ENCODE results near the gene HNRNPU. TPM values are rescaled to one million over a fixed set of nuclear protein-coding genes. Genes with fewer than 3 reads are reported as not detected.
A peak's percentile ranks its signal among the peaks of the same experiment; 100 is the strongest.

The HNRNPU gene
- 100 to 1,000 TPM; 331 to 622 (median 402) TPM for polyA plus RNA-seq (ENCODE audit: insufficient read length in 12 of 12)
- long read RNA-seq, donor 1, full-length matches to known transcripts = 28 of 408 reads
- long read RNA-seq, donor 1, partial matches to known transcripts = 309 of 408 reads
- long read RNA-seq, donor 1, other reads (novel, unspliced or antisense) = 71 of 408 reads
- long read RNA-seq, donor 2, full-length matches to known transcripts = 52 of 89 reads
- long read RNA-seq, donor 2, partial matches to known transcripts = 37 of 89 reads
- long read RNA-seq, donor 2, other reads (novel, unspliced or antisense) = 0 of 89 reads
- long read RNA-seq, donor 3, full-length matches to known transcripts = 18 of 116 reads
- long read RNA-seq, donor 3, partial matches to known transcripts = 73 of 116 reads
- long read RNA-seq, donor 3, other reads (novel, unspliced or antisense) = 25 of 116 reads
- long read RNA-seq, donor 4, full-length matches to known transcripts = 18 of 45 reads
- long read RNA-seq, donor 4, partial matches to known transcripts = 27 of 45 reads
- long read RNA-seq, donor 4, other reads (novel, unspliced or antisense) = 0 of 45 reads
- long read RNA-seq, donor 5, full-length matches to known transcripts = 73 of 160 reads
- long read RNA-seq, donor 5, partial matches to known transcripts = 87 of 160 reads
- long read RNA-seq, donor 5, other reads (novel, unspliced or antisense) = 0 of 160 reads
- long read RNA-seq, donor 6, full-length matches to known transcripts = 34 of 61 reads
- long read RNA-seq, donor 6, partial matches to known transcripts = 27 of 61 reads
- long read RNA-seq, donor 6, other reads (novel, unspliced or antisense) = 0 of 61 reads
- long read RNA-seq, donor 7, full-length matches to known transcripts = 25 of 45 reads
- long read RNA-seq, donor 7, partial matches to known transcripts = 20 of 45 reads
- long read RNA-seq, donor 7, other reads (novel, unspliced or antisense) = 0 of 45 reads
- long read RNA-seq, donor 8, full-length matches to known transcripts = 53 of 245 reads
- long read RNA-seq, donor 8, partial matches to known transcripts = 150 of 245 reads
- long read RNA-seq, donor 8, other reads (novel, unspliced or antisense) = 42 of 245 reads
- long read RNA-seq, donor 9, full-length matches to known transcripts = 15 of 112 reads
- long read RNA-seq, donor 9, partial matches to known transcripts = 52 of 112 reads
- long read RNA-seq, donor 9, other reads (novel, unspliced or antisense) = 45 of 112 reads
- long read RNA-seq, donor 10, full-length matches to known transcripts = 33 of 58 reads
- long read RNA-seq, donor 10, partial matches to known transcripts = 25 of 58 reads
- long read RNA-seq, donor 10, other reads (novel, unspliced or antisense) = 0 of 58 reads
- long read RNA-seq, donor 11, full-length matches to known transcripts = 44 of 93 reads
- long read RNA-seq, donor 11, partial matches to known transcripts = 49 of 93 reads
- long read RNA-seq, donor 11, other reads (novel, unspliced or antisense) = 0 of 93 reads

DNA sequence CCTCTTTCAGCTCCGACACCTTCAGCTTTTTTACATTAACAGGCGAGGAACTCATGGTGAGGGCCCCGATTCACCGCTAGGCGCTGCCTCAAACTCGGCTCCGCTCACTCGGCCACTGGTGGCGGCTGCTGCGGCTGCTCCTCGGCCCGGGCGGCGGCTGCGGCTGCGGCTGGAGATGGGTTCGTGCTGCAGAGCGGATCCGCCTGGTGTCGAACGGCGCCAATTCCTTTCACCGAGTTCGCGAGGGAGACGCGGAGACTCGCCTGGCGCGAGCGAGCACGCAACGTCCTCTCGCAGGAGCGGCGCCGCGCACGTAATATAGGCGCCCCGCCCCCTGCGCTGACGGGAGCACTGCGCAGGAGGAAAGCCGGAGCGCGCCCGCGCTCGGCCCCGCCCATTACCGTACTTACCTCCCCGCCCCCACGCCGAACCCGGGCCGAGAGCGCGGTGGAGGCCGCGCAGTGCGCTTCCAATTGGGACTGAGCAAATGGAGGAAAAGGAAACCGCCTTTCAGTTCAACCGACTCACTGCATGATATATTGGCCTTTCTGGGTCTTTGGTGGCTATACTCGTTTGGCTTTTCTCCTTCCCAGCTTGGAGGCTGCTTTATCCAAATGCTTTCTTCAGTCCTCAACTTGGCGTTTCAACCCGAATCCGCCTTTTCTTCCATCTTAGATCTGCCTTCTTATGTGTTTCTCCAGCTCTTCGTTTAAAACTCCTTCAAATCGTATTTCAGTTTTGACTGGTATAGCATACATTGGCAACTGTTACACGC, at the start of gene HNRNPU:
Gene HNRNPU (minus strand): TSS at position 291 of the 775 bp plus-strand sequence. CDS start 236 bp downstream, at position 55.
- peak; percentile 99 for DNase-seq

DNA sequence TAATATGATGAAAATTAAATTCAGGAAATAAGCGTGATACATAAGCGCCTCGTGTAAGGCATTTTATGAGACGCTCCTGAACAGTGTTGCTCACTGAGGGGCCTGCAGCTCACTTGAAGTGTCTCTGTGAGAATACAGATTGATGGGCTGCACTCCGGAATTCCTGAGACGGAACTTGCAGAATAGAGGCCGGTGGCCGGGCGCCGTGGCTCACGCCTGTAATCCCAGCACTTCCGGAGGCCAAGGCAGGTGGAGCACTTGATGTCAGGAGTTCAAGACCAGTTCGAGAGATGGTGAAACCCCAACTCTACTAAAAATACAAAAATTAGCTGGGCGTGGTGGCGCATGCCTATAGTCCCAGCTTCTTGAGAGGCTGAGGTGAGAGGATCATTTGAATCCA, 49.5 kb upstream of the HNRNPU start:
- no peak for DNase-seq

DNA sequence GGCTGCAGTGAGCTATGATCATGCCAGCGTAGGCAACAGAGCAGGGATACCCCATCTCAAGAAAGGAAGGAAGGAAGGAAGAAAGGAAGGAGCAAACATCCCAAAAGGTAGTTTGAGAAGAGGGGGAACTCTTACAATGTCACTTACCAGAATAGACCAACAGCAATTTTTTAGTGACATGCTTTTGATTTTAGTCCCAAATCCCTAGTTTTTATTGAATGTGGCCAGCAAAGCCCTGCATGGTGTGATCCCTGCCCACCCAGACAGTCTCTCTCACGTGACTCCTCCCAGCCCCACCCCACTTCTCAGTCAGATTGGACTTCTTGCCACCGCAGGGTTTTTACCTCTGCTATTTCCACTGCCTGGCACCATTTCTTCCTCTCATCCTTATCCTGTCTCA, 39.8 kb upstream of the HNRNPU start:
- DNase-seq = no peak

DNA sequence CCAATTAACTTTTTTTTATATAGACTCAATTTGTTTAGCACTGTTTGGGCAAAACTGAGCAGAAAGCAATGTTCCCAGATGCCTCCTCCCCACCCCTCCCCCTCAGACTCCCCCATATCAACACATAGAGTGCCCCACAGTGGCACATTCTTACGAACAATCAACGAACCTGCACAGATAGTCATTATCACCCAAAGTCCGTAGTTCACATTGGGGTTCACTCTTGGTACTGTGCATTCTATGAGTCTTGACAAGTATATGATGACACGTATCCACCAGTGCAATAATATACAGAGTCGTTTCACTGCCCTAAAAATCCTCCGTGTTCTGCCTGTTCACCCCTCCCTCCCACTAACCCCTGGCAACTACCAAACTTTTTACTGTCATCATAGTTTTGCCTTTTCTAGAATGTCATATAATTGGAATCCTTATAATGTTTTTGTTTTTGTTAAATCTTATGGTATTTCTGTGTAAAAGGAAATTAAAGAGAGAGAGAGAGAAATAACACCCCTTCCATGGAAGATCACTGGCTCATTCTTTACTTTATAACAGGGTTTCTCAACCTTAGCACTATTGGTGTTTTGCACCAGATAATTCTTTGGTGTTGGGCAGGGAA, 37.2 kb upstream of the HNRNPU start:
- DNase-seq = no peak

DNA sequence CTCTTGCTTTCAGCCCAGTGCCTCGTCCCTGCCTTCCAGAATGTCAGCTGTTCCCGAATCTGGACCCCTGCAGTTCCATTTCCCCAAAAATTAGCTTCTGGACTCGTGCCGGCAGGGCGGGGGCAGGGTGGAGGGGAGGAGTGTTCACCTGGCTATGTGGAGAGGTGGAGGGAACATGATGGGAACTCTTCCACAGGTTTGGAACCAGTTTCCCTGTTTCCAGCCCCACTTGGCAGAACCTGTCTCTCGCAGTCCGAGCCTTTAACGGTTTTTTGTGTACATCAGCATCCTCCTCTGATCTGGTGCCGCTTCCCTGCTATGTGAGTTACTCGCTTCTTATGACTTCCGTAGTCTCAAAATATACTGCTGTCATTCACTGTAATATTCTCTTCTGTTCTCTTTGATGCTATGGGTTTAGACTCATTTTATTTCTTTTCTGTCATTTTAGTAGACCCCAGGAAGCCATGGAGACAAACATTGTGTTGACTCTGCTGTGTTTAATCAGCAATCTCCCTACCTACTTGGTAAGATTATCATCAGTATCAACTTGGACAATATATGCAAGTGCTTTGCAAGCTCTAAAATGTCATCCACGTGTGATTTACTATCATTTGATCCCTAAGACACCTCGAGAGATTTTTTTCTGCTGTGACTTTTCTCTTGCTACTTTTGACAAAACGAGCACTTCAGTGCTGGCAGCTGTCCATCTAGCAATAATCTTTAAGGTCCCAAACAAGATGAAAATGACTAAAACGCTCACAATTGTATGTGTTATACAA, 33.3 kb upstream of the HNRNPU start:
- DNase-seq = no peak

DNA sequence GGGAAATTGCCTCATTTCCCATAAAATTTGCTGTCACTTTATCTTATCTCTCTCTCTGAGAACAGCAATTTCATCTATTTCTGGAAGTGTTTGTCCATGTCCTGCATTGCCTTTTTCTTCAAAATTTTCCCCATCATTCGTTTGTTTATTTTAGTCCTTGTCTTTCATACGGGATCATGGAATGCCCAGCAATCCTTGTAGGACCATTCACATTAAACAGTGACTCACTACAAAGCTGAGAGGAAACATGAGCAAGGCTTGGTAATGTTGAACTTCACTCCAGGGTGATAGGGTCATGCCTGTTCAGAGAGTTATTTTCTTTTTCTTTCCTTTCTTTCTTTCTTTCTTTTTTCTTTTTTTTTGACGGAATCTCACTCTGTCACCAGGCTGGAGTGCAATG, 32.2 kb upstream of the HNRNPU start:
- DNase-seq = no peak

DNA sequence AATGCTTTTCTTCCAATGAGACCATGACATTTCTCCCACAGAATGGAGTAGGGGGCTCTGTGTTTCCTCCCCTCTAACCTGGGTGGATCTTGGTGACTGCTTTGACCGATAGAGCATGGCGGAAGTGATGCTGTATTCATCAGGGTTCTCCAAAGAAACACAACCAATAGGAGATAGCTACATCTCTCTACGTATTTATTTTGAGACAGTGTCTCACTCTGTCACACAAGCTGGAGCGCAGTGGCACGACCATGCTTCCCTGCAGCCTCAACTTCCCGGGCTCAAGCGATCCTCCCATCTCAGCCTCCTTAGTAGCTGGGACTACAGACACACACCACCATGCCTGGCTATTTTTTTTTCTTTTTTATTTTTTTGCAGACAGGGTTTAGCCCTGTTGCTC, 29.5 kb upstream of the HNRNPU start:
- no peak for DNase-seq

DNA sequence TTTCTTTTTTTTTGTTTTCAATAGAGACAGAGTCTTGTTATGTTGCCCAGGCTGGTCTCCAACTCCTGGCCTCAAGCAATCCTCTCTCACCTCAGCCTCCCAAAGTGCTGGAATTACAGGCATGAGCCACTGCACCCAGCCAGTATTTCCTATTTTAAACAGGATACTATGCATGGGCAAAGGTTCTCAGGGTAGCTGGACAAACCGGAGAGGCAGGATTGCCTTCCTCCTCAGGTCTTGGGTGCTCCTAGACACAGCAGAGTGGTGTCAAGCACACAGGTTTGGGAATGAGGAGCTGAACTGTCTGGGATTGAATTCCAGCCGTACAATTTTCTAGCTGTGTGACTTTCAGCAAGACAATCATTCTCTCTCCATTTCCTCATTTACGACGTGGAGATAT, 22.9 kb upstream of the HNRNPU start:
- no peak for DNase-seq

DNA sequence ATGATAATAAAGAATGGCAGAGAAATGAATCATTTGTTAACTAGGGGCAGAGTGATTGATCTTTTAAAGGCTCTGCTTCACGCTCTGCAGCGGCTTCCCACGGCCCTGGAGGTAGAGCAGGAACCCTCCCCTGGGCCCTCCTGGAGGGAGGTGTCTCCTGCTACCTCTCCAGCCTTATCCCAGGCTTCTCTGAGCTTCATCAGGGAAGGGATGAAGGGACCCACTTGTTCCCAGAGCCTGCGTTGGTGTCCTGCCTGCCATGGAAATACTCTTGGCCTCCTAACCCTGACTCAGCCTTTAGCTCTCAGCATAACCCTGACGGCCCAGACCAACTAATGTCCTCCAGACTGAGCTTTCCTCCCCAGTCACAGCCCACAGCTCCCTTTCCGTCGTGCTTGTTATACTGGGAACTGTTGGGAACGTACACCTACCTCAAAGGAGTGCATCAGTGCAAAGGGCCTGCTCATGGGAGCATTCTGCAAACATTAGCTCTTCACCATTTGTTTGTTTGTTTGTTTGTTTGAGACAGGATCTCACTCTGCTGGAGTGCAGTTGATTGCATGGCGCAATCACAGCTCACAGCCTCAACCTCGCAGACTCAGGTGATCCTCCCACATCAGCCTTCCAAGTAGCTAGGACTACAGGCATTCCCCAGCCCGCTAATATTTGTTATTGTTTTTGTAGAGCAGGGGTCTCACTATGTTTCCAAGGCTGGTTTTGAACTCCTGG, 17.4 kb upstream of the HNRNPU start:
- DNase-seq = no peak

DNA sequence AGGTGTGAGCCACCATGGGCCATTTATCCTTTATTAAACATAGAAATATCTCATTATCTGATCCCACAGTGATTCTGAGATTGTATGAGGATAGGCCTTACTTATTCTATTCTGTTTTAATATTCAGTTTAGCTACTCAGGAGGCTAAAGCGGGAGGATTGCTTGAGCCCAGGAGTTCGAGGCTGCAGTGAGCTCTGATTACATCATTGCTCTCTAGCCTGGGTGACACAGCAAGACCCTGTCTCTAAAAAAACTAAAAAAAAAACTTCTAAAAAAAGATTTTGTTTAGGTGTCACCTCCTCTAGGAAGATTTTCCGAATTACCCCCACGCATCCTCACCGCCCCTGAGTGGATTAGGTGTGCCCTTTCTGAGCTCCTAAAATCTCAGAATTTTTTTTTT, 14.3 kb upstream of the HNRNPU start:
- DNase-seq = no peak

DNA sequence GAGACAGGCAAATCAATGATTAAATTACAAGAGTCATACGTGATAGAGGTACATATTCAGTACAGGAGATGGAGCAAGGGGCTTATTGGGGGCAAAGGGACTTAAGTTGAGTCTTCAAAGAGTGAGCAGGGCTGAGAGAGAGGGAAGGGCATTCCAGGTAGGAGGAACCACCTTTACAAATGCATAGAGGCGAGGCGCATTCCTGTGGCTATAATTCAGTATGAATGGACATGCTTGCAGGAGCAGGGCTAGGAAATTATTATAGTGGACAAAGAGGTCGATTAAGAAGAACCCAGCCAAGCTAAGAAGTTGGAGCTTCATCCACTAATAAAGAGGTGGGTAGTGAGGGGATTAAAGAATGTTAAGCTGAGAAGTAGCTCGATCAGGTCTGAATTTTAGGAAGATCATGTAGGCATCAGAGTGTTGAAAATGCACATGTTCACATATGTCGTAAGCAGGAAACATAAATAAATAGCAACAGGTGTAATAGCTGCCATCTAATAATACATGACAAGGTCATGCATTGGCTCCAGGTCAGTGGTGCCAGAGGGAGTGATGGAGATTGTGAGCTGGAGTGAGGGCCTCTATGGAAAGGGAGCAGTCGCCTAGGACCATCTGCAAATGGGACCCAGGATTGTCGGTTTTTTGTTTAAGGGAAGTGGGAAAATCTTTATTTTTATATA, 12.0 kb upstream of the HNRNPU start:
- no peak for DNase-seq

DNA sequence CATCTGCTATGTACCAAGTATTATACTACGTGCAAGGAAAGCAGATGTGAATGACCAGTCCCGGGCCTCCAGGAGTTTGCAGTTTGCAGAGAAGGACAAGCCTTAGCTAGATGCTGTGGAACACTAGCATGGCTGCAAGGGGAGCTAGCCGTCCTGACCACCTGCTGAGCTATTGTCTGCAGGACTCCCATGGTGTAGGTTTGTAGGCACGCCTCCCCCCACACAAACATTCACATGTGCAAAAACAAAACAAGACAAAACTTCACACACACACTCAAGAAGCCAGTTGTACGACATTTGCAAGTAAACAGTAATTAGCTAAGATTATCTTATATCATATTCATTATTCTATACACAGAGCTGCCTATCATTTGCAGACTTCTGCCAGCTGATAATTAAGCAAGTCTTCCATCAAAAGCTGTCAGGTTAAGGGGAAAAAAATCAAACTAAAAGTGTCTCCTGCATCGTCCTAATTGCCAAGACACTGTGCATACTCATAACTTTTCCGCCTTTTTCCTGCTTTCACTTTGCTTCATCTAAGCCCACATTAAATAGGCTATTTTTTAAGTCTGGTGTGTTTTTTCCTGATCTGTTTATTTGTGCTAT, 10.7 kb upstream of the HNRNPU start:
- DNase-seq = no peak

DNA sequence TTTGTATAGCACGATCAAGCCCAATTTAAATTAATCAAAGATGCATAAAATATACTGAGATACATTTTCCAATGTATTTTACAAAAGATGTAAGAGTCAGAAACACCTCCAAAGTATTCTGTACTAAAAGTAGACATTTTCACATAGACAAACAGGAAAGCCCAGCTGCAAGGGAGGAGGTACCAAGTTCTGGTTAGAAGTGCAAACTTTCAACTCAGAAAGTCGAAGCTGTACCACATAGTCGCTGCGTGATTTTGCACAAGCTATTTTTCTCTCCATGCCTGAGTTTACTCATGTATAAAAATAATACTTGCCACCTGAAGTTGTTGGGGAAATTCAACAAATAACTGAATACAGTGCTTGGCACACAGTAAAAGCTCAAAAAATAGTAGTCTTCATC, 5.6 kb upstream of the HNRNPU start:
- no peak for DNase-seq

DNA sequence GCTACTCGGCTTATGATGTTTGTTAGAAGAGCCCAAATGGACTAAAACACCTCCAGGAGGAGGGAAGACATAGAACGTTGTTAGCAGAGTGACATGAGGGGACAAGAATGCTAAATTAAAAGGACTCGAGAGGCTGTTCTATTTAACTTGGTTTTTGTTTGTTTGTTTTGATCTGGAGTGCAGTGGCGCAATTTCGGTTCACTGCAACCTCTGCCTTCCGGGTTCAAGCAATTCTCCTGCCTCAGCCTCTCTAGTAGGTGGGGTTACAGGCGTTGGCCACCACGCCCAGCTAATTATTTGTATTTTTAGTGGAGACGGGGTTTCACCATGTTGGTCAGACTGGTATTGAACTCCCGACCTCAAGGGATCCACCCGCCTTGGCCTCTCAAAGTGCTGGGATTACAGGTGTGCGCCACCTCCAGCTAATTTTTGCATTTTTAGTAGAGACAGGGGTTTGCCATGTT, 5.1 kb upstream of the HNRNPU start:
- DNase-seq = no peak

DNA sequence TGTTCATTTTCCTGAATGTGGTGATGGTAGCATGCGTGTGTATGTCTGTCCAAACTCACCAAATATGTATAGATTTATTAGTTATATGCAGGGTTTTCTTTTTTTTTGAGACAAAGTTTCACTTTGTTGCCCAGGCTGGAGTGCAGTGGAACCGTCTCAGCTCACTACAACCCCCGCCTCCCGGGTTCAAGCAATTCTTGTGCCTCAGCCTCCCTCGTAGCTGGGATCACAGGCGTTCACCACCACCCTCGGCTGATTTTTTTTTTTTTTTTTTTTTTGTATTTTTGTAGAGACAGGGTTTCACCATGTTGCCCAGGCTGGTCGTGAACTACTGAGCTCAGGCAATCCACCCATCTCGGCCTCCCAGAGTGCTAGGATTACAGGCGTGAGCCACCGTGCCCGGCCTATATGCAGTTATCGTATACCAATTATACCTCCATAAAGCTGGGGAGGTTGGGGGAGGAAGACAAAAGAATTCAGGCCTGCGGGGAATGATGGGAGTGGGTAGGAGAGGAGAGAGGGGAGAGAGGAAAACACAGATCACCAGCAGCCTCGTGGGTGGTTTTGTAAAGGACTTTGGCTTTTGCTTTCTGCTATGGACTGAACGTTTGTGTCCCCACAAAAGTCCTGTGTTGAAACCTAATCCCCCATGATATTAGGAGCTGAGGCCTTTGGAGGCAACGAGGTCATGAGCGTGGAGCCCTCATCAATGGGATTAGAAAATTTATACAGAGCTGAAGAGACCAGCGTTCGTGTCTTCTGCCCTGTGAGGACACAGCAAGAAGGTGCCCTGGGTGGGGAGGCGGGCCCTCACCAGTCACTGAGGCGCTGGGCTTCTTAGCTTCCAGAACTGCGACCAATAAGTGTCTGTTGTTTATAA, 4.4 kb upstream of the HNRNPU start:
- DNase-seq = no peak

DNA sequence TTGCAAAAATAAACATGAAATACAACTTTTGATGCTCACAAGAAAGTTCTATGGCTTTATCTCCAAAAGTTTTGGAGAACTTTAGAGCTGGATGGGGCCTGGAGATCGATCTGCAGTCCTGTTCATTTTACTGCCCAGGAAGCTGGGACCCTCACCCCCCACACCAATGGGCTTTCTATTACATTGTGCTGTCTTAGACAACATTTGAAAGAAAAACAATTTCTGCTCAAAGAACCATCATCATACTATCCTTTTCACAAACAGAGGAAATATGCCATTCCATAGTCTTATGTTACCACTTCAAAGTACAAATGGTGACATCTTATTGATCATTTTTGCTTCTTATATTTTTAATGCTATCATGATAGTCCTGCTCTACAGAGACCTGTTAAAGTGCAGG, 2.0 kb upstream of the HNRNPU start:
- no peak for DNase-seq

DNA sequence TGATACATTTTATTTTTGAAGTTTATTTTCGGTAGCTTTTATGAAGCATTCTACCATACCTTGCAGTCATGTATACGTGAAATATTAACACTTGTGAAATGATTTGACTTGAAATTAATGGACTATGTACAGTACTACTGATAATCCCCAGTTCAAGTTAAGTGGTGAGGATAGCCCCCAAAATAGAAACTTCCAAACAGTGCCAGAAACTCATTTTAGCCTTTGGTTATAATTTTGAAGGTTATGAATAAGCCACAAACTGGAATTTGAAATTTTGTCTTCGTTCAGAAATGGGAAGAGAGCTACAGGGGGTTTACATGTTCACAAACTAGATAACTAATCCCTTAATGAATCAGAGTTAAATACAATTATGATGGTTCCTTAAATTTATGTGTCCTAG, 1.5 kb upstream of the HNRNPU start:
- DNase-seq = no peak
